ENCODE results near the gene EYA4.

DNA sequence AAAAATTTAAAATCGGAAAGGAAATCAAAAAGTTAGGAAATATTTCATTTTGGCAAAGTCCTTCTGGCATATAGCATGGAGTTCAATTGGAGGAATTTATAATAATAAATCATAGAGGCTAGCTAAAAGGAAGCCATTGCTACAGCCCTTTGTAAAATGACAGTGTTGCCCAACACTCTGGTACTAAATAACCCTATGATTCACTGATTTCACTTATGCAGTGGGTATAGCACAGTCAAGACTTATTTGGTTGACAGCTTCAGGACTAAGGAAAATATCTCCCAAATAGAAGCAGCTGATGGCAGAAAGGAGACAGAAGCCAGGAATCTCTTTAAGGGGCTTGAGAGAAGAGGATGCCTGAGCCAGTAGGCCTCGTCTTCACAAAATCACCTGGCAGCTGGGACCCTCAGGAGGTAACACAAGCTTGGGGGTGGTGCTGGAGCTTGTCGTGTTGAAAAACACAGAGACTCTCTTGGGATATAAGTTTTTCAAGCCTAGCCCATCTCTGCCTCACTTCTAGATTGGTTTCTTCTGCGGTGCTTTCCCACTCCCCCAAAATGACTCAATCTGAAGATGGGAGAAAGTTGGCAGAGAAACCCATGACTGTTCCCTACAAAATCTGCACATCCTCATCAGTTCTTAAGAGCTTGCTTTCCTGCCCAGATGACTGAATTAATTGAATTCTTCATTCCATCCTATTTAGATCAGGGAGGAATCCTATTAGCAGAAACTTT lies 38.4 kb upstream of the EYA4 start:
- TF ChIP-seq, protein P1, sequence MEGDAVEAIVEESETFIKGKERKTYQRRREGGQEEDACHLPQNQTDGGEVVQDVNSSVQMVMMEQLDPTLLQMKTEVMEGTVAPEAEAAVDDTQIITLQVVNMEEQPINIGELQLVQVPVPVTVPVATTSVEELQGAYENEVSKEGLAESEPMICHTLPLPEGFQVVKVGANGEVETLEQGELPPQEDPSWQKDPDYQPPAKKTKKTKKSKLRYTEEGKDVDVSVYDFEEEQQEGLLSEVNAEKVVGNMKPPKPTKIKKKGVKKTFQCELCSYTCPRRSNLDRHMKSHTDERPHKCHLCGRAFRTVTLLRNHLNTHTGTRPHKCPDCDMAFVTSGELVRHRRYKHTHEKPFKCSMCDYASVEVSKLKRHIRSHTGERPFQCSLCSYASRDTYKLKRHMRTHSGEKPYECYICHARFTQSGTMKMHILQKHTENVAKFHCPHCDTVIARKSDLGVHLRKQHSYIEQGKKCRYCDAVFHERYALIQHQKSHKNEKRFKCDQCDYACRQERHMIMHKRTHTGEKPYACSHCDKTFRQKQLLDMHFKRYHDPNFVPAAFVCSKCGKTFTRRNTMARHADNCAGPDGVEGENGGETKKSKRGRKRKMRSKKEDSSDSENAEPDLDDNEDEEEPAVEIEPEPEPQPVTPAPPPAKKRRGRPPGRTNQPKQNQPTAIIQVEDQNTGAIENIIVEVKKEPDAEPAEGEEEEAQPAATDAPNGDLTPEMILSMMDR (conservative IDR thresholded peaks at IDR 0.05; ENCODE audit: low read depth, low read length): no peak
- TF ChIP-seq, protein P2, sequence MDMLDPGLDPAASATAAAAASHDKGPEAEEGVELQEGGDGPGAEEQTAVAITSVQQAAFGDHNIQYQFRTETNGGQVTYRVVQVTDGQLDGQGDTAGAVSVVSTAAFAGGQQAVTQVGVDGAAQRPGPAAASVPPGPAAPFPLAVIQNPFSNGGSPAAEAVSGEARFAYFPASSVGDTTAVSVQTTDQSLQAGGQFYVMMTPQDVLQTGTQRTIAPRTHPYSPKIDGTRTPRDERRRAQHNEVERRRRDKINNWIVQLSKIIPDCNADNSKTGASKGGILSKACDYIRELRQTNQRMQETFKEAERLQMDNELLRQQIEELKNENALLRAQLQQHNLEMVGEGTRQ (IDR thresholded peaks at IDR 0.05; ENCODE audit: low read depth, low read length): no peak
- no peak for TF ChIP-seq MAZ (IDR thresholded peaks at IDR 0.05; ENCODE audit: borderline replicate concordance, low read depth, low read length)
- no peak for TF ChIP-seq POLR2A (IDR thresholded peaks at IDR 0.05; ENCODE audit: low read depth, low read length)
- TF ChIP-seq BHLHE40 (IDR thresholded peaks at IDR 0.05; ENCODE audit: low read depth, low read length): no peak
- no peak for TF ChIP-seq RFX5 (IDR thresholded peaks at IDR 0.05; ENCODE audit: low read depth, low read length)
- no peak for TF ChIP-seq FOS (IDR thresholded peaks at IDR 0.05; ENCODE audit: low read depth, low read length)
- no peak for TF ChIP-seq SMC3 (IDR thresholded peaks at IDR 0.05; ENCODE audit: low read depth, low read length)
- TF ChIP-seq CEBPB (IDR thresholded peaks at IDR 0.05; ENCODE audit: low read depth, low read length): peak; percentile 67; the same call in 1 of the 2 replicates
- TF ChIP-seq RAD21 (IDR thresholded peaks at IDR 0.05; ENCODE audit: low read length): no peak
- no peak for TF ChIP-seq CHD1 (IDR thresholded peaks at IDR 0.05; ENCODE audit: low read depth, low read length)
- TF ChIP-seq MAFK (IDR thresholded peaks at IDR 0.05; ENCODE audit: low read depth, low read length): no peak
- TF ChIP-seq NFE2L2 (IDR thresholded peaks at IDR 0.05; ENCODE audit: low read depth, low read length): no peak

Measured in IMR-90 (cell line).